Activated CD8-positive, alpha-beta memory T cell treated with anti-CD3 and anti-CD28 coated beads, Interleukin-2, amount 50 U/mL, for 24 hours (primary cell): ENCODE measurements around the gene USF3.

Source experiments
- DNase-seq: peaks from one replicate; pipeline ENCODE4 v3.0.0-alpha.2; 2020; ENCODE audit errors: extremely low read depth

USF3 gene

GRCh38 chr3:113695786-113696645 is at the start of gene USF3:
USF3 (minus strand) TSS chr3:113696642; CDS start chr3:113674878, 21,764 bp downstream.
- peak; percentile 57 for DNase-seq

GRCh38 chr3:113745756-113746547 is 49.5 kb upstream of the USF3 start, which contains the start of gene NAA50:
NAA50 (minus strand) TSS chr3:113746249; CDS start chr3:113745949, 300 bp downstream.
- DNase-seq = peak; percentile 80

GRCh38 chr3:113744941-113745755 is 48.7 kb upstream of the USF3 start:
- DNase-seq = peak; percentile 63

- DNase-seq = no peak
Measured at GRCh38 chr3:113743006-113743630, 46.7 kb upstream of the USF3 start.

GRCh38 chr3:113741620-113742019 is 45.2 kb upstream of the USF3 start:
- DNase-seq = no peak

- DNase-seq = no peak
Measured at GRCh38 chr3:113741086-113741485, 44.6 kb upstream of the USF3 start.

- no peak for DNase-seq
Measured at GRCh38 chr3:113736548-113737089, 40.2 kb upstream of the USF3 start.

GRCh38 chr3:113731694-113732093 is 35.3 kb upstream of the USF3 start:
- DNase-seq = no peak

GRCh38 chr3:113730550-113730949 is 34.1 kb upstream of the USF3 start:
- DNase-seq = no peak

GRCh38 chr3:113728661-113729060 is 32.2 kb upstream of the USF3 start:
- DNase-seq = no peak

- no peak for DNase-seq
Measured at GRCh38 chr3:113721636-113722035, 25.2 kb upstream of the USF3 start.

GRCh38 chr3:113719758-113720157 is 23.3 kb upstream of the USF3 start:
- no peak for DNase-seq

GRCh38 chr3:113719294-113719693 is 22.9 kb upstream of the USF3 start:
- DNase-seq = no peak

GRCh38 chr3:113717818-113718217 is 21.4 kb upstream of the USF3 start:
- DNase-seq = no peak

- DNase-seq = no peak
Measured at GRCh38 chr3:113717308-113717707, 20.9 kb upstream of the USF3 start.

- DNase-seq = no peak
Measured at GRCh38 chr3:113714702-113715101, 18.3 kb upstream of the USF3 start.

GRCh38 chr3:113712129-113712528 is 15.7 kb upstream of the USF3 start:
- no peak for DNase-seq

GRCh38 chr3:113707835-113708234 is 11.4 kb upstream of the USF3 start:
- no peak for DNase-seq

GRCh38 chr3:113698956-113699355 is 2.5 kb upstream of the USF3 start:
- no peak for DNase-seq

- DNase-seq = no peak
Measured at GRCh38 chr3:113698213-113698742, 1.8 kb upstream of the USF3 start.
